ENCODE results near the gene BHMT2.

BHMT2 gene

DNA sequence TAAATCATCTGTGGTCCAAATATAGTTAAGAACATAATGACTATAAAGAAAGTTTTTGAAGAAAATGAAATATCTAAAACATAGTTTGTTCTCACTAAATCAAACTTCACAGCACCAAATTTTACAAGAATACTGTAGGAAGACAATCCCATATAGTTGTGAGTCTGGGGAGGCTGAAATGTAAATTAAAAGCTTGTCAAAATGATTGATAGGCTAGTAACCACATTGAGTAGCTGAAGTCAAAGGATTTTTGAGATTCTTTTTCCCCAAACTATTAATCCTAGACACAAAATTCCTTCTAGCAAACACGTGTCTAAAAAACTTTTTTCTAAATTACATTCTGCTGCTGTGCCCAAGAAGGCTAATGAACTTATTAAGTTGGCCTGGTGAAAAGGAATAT lies 55.0 kb downstream of the BHMT2 start:
- no peak overlapping the region for H3K4me3 ChIP-seq (ENCODE audit: control insufficient read depth, low read depth, low read length)
- TF ChIP-seq, protein P1, sequence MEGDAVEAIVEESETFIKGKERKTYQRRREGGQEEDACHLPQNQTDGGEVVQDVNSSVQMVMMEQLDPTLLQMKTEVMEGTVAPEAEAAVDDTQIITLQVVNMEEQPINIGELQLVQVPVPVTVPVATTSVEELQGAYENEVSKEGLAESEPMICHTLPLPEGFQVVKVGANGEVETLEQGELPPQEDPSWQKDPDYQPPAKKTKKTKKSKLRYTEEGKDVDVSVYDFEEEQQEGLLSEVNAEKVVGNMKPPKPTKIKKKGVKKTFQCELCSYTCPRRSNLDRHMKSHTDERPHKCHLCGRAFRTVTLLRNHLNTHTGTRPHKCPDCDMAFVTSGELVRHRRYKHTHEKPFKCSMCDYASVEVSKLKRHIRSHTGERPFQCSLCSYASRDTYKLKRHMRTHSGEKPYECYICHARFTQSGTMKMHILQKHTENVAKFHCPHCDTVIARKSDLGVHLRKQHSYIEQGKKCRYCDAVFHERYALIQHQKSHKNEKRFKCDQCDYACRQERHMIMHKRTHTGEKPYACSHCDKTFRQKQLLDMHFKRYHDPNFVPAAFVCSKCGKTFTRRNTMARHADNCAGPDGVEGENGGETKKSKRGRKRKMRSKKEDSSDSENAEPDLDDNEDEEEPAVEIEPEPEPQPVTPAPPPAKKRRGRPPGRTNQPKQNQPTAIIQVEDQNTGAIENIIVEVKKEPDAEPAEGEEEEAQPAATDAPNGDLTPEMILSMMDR (conservative IDR thresholded peaks at IDR 0.05; ENCODE audit: control insufficient read depth, insufficient read depth, low read depth, low read length): no peak
- no peak for DNase-seq (ENCODE audit: low read depth)

- TF ChIP-seq, protein P1 (conservative IDR thresholded peaks at IDR 0.05; ENCODE audit: control insufficient read depth, insufficient read depth, low read depth, low read length): no peak
- DNase-seq (ENCODE audit: low read depth): no peak
These were observed 61.2 kb downstream of the BHMT2 start for GRCh38 chr5:79130781-79131180.

DNA sequence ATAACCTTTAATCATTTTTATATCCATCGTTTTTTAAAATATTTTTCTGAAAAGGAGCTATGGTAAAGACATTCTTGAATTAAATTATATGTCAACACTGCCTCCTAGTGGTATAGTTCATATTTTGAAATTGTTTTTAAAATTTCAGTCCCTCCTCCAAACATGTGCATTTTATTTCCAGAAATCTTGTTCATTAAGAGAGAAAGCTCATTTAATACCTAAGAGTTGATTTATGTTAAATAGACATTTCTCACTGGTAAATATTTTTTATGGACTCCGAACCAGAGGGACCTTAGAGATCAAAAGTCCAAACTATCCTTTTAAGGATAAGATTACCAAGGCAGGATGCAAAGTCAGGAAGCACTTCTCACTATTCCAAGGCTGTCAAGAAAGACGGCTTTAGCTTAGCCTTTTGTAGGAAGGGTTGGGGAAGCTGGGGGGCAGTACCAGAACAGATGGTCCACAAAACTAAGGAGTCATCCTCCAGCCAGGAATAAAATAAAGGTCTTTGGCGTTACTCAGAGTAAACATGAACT lies 63.6 kb downstream of the BHMT2 start:
- TF ChIP-seq, protein P1 (conservative IDR thresholded peaks at IDR 0.05; ENCODE audit: control insufficient read depth, insufficient read depth, low read depth, low read length): peak; percentile 30
- H3K4me3 ChIP-seq (ENCODE audit: control insufficient read depth, low read depth, low read length): peak overlapping the region; percentile 42
- DNase-seq (ENCODE audit: low read depth): peak; percentile 63

More at GRCh38 chr5:79130781-79131180, 61.2 kb downstream of the BHMT2 start:
- no peak overlapping the region for H3K4me3 ChIP-seq (ENCODE audit: control insufficient read depth, low read depth, low read length)

DNA sequence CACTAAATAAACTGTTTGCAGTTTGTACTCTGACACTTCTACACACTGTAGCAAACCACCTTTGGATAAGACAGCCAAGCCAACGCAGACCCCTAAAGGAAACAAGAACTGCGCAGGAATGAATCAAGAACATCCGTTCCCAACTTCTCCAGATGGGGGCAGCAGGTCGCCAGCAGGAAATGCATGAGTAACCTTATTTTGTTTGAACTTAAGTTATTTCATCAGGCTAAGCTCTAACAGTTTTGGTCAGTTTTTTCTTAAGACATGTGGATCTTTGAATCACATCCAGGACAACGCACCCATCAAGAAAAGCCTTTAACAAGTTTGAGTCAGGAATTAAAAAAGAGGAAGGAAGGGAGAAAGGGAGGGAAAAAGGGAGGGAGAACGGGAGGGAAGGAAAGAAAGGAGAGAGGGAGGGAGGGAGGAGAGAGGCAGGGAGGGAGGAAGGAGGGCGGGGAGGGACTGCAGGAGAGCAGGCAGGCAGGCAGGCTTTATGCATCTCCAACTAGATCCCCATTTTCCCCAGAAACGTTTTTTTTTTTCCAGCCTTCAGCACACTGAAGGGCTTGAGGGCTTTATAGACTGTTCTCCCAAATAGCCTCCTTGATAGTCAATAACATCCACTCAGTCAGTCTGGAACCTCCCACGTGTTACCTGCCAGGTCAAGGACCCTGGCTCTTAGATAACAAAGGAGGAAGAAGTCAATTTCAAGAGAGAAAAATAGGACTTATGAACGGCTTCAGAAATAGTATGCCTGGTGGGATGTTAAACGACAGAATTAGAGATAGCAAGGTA lies 64.3 kb downstream of the BHMT2 start:
- peak; percentile 91 for DNase-seq (ENCODE audit: low read depth)
- peak overlapping the region; percentile 42 for H3K4me3 ChIP-seq (ENCODE audit: control insufficient read depth, low read depth, low read length)
- TF ChIP-seq, protein P1 (conservative IDR thresholded peaks at IDR 0.05; ENCODE audit: control insufficient read depth, insufficient read depth, low read depth, low read length): peak; percentile 89

DNA sequence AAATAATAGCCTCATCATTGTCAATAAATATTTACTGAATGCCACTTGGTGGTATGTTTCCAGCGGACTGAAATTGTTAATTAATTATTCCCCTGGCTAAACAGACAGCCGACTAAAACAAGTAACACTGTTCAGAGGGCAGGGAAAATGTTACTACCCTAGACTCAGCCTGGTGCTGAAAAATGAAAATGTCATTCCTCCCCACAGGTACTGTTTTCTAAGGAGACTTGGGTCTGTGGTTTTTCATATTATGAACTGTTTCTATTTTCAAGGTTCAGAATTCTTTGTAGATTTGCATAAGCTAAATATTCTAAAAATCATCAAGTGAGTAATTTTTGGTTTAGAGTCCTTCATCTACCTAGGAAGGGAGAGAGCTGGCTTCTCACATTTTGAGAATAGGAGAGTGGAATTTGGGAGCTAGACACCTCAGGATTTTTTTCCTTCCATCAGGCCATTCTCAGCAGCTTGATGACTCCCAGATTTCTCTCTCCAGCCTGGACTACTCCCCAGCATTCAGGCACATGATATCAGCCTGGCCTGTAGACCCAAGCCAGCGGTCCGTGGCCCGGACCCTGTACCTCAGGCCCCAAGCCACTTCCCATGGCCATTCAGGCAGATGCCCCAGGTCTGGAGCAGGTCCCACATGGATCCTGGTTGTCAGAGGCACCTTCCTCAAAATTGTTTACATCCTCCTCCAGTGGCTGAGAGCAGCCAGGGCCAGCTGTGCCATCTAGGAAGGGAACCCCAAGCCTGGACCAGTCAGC lies 66.4 kb downstream of the BHMT2 start:
- TF ChIP-seq, protein P1 (conservative IDR thresholded peaks at IDR 0.05; ENCODE audit: control insufficient read depth, insufficient read depth, low read depth, low read length): no peak
- no peak for DNase-seq (ENCODE audit: low read depth)

GRCh38 chr5:79136618-79137017 lies 67.1 kb downstream of the BHMT2 start:
- no peak overlapping the region for H3K4me3 ChIP-seq (ENCODE audit: control insufficient read depth, low read depth, low read length)
- DNase-seq (ENCODE audit: low read depth): no peak
- TF ChIP-seq, protein P1 (conservative IDR thresholded peaks at IDR 0.05; ENCODE audit: control insufficient read depth, insufficient read depth, low read depth, low read length): no peak

More for the DNA sequence above, 66.4 kb downstream of the BHMT2 start:
- no peak overlapping the region for H3K4me3 ChIP-seq (ENCODE audit: control insufficient read depth, low read depth, low read length)

All from fibroblast of mammary gland (primary cell).